WI38 (cell line): ENCODE data around the gene CD226.

Source experiments
- H3K4me3 ChIP-seq: 2 replicates; pipeline ENCODE4 v1.5.1; 2011; ENCODE audit warnings: low read depth, mild to moderate bottlenecking, control low read depth, low read length
- TF ChIP-seq, protein P1 (sequence below): IDR thresholded peaks from 2 replicates; pipeline ENCODE4 v1.5.1; 2012; ENCODE audit warnings: low read depth, mild to moderate bottlenecking, control low read depth, low read length

CD226 gene

DNA sequence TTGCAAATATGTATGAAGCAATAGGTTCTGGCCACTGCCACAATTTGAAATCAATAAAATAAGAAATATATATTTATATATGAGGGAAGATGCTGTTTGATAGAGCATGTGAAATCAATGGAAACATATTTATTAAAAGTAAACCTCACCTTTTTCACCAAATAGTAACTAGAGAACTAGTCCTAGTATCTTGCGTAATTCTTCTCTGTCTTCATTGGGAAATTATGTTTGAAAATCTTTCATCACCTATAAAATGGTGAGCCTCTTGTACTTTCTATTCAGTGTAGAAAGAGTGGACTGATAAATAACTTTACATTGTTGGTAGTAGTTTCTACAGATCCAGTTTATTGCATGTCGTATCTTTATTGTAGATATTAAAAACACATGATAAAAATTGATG lies 103.0 kb downstream of the CD226 start:
- H3K4me3 ChIP-seq, result no peak overlapping the region
- TF ChIP-seq, protein P1, sequence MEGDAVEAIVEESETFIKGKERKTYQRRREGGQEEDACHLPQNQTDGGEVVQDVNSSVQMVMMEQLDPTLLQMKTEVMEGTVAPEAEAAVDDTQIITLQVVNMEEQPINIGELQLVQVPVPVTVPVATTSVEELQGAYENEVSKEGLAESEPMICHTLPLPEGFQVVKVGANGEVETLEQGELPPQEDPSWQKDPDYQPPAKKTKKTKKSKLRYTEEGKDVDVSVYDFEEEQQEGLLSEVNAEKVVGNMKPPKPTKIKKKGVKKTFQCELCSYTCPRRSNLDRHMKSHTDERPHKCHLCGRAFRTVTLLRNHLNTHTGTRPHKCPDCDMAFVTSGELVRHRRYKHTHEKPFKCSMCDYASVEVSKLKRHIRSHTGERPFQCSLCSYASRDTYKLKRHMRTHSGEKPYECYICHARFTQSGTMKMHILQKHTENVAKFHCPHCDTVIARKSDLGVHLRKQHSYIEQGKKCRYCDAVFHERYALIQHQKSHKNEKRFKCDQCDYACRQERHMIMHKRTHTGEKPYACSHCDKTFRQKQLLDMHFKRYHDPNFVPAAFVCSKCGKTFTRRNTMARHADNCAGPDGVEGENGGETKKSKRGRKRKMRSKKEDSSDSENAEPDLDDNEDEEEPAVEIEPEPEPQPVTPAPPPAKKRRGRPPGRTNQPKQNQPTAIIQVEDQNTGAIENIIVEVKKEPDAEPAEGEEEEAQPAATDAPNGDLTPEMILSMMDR, result no peak

DNA sequence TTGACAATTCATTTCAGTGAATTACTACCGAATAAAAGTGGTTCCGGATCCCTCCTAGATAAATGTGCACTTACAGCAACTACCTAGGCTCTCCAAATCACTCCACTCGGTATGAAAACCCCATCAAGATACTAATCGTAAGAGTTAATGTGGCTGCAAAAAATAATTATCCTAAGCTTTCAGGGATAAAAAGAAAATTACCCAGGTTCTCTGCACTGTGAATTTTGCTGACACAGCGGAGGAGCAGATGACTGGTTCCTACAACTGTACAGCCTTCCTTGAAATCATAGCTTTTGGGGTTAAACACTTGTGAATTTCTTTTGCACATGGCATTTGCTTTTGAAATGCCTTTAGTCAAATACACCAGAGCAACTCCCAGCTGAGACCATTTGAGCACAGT lies 104.7 kb downstream of the CD226 start:
- TF ChIP-seq, protein P1, result no peak
- no peak overlapping the region for H3K4me3 ChIP-seq

DNA sequence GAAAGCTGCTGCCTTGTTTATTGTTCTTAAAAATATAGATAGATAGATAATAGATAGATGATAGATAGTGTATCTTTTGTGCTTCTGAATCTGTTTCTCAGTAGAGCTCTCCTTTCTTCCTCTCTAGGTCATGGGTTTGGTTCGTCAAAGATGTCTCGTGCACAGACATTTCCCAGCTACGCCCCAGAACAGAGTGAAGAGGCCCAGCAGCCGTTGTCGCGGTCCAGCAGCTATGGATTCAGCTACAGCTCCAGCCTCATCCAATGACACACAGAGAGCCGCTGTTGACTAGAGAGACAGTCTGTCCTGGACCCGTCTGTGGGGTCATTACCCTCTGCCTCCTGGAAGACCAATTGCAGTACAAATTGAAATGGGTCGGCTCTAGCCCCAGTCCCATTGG lies 106.6 kb downstream of the CD226 start:
- TF ChIP-seq, protein P1, result no peak
- no peak overlapping the region for H3K4me3 ChIP-seq

- no peak overlapping the region for H3K4me3 ChIP-seq
- TF ChIP-seq, protein P1, result no peak
These were observed 107.2 kb downstream of the CD226 start for GRCh38 chr18:69840445-69840844.

DNA sequence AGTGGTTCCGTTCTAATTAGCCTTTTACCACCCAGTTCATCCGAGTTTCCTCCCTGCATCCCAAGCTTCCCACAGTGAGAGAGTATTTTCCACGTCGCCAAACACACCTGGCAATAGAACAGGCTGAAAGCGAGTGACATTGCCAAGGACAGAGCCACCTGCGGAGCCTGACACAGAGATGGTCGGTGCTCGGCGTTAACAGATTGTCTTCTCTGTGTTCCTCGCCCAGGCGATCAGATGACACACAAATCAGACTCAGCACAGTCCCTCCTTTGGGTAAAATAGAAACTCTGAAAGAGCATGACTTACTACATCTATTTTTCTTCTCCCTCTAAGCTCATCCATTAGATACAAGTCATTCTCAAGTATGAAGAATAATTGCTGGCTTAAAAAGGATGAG lies 107.7 kb downstream of the CD226 start:
- TF ChIP-seq, protein P1, result no peak
- no peak overlapping the region for H3K4me3 ChIP-seq

GRCh38 chr18:69839497-69839896 lies 108.2 kb downstream of the CD226 start:
- H3K4me3 ChIP-seq, result no peak overlapping the region
- TF ChIP-seq, protein P1, result no peak

- H3K4me3 ChIP-seq, result no peak overlapping the region
- TF ChIP-seq, protein P1, result no peak
These were observed 108.9 kb downstream of the CD226 start for GRCh38 chr18:69838620-69839411.
